Measurements from ENCODE around the gene GBF1. TPM values are rescaled to one million over a fixed set of nuclear protein-coding genes. Genes with fewer than 3 reads are reported as not detected.

Gene GBF1
- total and polyA plus RNA-seq, 2 of the 13 experiments (the other 11 are each of a cell fraction or from before 2014, with no cell fraction given) = 17.1 to 21.9 TPM

DNA sequence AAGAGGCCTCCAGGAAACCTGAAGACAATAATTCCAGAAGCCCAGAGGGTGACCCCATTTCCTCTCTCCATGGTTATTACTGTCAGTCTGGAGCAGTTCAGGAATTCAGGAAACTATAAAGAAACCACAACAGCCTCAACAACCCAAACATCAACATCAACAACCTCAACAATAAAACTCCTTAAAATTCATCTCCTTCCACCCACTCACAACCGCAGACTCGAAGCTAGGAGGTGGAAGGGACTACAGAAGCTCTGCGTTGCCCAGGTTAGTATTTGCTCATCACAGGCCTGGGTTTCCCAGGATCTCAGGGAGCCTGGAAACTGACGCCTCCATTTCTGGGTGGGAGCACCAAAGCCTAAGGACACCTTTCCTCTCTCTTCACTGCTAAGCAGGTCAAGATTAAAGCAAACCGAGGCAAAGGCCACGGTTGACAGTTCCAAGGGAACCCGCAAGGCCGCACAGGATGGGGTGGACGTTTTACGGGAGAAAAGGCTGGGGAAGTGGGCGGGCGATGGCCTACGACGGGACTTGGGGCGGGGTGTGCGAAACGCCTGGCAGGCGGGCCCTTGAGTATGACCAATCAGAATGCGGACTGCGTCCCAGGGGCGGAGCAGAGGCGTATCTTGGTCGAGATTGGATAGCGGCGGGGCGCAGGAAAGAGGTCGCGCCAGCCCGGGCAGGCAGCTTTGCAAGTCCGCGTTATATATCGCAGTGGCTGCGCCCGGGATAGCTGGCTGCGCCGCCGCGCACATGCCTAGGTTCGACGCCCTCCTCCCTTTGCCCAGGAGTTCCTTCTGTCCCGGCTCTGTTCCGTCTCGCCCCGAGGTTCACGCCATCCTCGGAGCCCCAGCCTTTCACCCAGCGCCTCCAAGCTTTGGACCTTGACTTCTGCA lies 19.4 kb upstream of the GBF1 start, which contains the start of gene ELOVL3 (continued):
- TF ChIP-seq, protein P1, sequence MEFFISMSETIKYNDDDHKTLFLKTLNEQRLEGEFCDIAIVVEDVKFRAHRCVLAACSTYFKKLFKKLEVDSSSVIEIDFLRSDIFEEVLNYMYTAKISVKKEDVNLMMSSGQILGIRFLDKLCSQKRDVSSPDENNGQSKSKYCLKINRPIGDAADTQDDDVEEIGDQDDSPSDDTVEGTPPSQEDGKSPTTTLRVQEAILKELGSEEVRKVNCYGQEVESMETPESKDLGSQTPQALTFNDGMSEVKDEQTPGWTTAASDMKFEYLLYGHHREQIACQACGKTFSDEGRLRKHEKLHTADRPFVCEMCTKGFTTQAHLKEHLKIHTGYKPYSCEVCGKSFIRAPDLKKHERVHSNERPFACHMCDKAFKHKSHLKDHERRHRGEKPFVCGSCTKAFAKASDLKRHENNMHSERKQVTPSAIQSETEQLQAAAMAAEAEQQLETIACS (CRISPR knock-in tag; IDR thresholded peaks at IDR 0.05) = no peak
- TF ChIP-seq ZNF329 (CRISPR knock-in tag; IDR thresholded peaks at IDR 0.05; ENCODE audit: low read depth) (0 out of 2 replicates have a peak, but pooled peaks have one; percentile 84), MAZ (IDR thresholded peaks at IDR 0.05; ENCODE audit: borderline replicate concordance, low read depth, low read length) (no peak), MAZ (CRISPR knock-in tag; IDR thresholded peaks at IDR 0.05; ENCODE audit: low read depth) (peak; percentile 54; the same call in 1 of the 2 replicates), ZNF839 (CRISPR knock-in tag; IDR thresholded peaks at IDR 0.05; ENCODE audit: borderline replicate concordance) (peak; percentile 92), TSC22D2 (CRISPR knock-in tag; IDR thresholded peaks at IDR 0.05; ENCODE audit: borderline replicate concordance) (no peak), HDAC1 (CRISPR knock-in tag; IDR thresholded peaks at IDR 0.05) (peak; percentile 75), ZNF737 (CRISPR knock-in tag; IDR thresholded peaks at IDR 0.05; ENCODE audit: borderline replicate concordance) (0 out of 2 replicates have a peak, but pooled peaks have one; percentile 36), ZNF589 (CRISPR knock-in tag; conservative IDR thresholded peaks at IDR 0.05) (peak; percentile 88; the same call in 1 of the 2 replicates), ZFP82 (CRISPR knock-in tag; IDR thresholded peaks at IDR 0.05; ENCODE audit: borderline replicate concordance) (peak; percentile 94; the same call in 1 of the 2 replicates), CENPT (CRISPR knock-in tag; IDR thresholded peaks at IDR 0.05; ENCODE audit: low read depth) (peak; percentile 82; the same call in 1 of the 2 replicates), ZBTB25 (CRISPR knock-in tag; IDR thresholded peaks at IDR 0.05) (peak; percentile 56; the same call in 1 of the 2 replicates), NFE2L1 (CRISPR knock-in tag; IDR thresholded peaks at IDR 0.05; ENCODE audit: borderline replicate concordance) (peak; percentile 71; the same call in 1 of the 2 replicates), ZBTB2 (CRISPR knock-in tag; IDR thresholded peaks at IDR 0.05; ENCODE audit: low read depth) (peak; percentile 49; the same call in 1 of the 2 replicates), ZNF451 (CRISPR knock-in tag; IDR thresholded peaks at IDR 0.05) (peak; percentile 96), ZBTB1 (CRISPR knock-in tag; IDR thresholded peaks at IDR 0.05; ENCODE audit: borderline replicate concordance) (no peak), ZFP91 (CRISPR knock-in tag; IDR thresholded peaks at IDR 0.05; ENCODE audit: borderline replicate concordance) (peak; percentile 86), ZNF670 (CRISPR knock-in tag; IDR thresholded peaks at IDR 0.05; ENCODE audit: borderline replicate concordance) (peak; percentile 40; the same call in 1 of the 2 replicates), ZFP41 (CRISPR knock-in tag; IDR thresholded peaks at IDR 0.05; ENCODE audit: borderline replicate concordance) (peak; percentile 97; the same call in 1 of the 2 replicates)
